WTC11 (cell line): Measurements from ENCODE around the gene FOXP1. TPM values are rescaled to one million over a fixed set of nuclear protein-coding genes. Genes with fewer than 3 reads are reported as not detected.

Source experiments
- ATAC-seq: fragments of 200-7000 bp; cut with Tn5 transposase; 2 replicates; pipeline ENCODE4 v1.10.0; 2021; ENCODE audit warnings: mild to moderate bottlenecking, moderate library complexity
- CTCF ChIA-PET: fragments of 300-600 bp; sonication (Branson Sonifier 250); formaldehyde crosslinking; loops from one replicate; lab custom pipeline; 2021; ENCODE audit warnings: antibody characterized with exemption; lab: Charles Lee
- POLR2A ChIA-PET: fragments of 350-600 bp; sonication (Branson Sonifier 250); formaldehyde crosslinking; loops from one replicate; lab custom pipeline; 2021; ENCODE audit warnings: antibody characterized with exemption; lab: Charles Lee
- DNase-seq: peaks from one replicate; pipeline ENCODE4 v3.0.0; 2021; ENCODE audit warnings: low spot score
- H3K27ac Mint-ChIP-seq: 2 replicates; pipeline ENCODE4 v1.8.0; 2021; ENCODE audit warnings: mixed read lengths
- H3K27me3 Mint-ChIP-seq: 2 replicates; pipeline ENCODE4 v1.8.0; 2021; ENCODE audit warnings: low read depth, mild to moderate bottlenecking, moderate library complexity, mixed read lengths
- H3K36me3 Mint-ChIP-seq: 2 replicates; pipeline ENCODE4 v1.8.0; 2021; ENCODE audit warnings: mixed read lengths
- H3K4me1 Mint-ChIP-seq: 2 replicates; pipeline ENCODE4 v1.8.0; 2022; ENCODE audit warnings: mixed read lengths
- H3K4me3 Mint-ChIP-seq: 2 replicates; pipeline ENCODE4 v1.8.0; 2021; ENCODE audit warnings: mild to moderate bottlenecking, moderate library complexity, mixed read lengths
- H3K9me3 Mint-ChIP-seq: 2 replicates; pipeline ENCODE4 v1.8.0; 2021; ENCODE audit warnings: mixed read lengths
- ATF1 ChIP-seq: sonication (generic); formaldehyde crosslinking; IDR thresholded peaks from 2 replicates; pipeline ENCODE4 v1.8.1; 2023; ENCODE audit warnings: mild to moderate bottlenecking, moderate library complexity, missing genetic modification reagents
- CBFB ChIP-seq: sonication (generic); formaldehyde crosslinking; IDR thresholded peaks from 2 replicates; pipeline ENCODE4 v1.8.1; 2022; ENCODE audit warnings: mild to moderate bottlenecking, low read depth, missing genetic modification reagents
- E2F5 ChIP-seq: sonication (generic); formaldehyde crosslinking; IDR thresholded peaks from 2 replicates; pipeline ENCODE4 v1.8.1; 2022; ENCODE audit warnings: mild to moderate bottlenecking, moderate library complexity, missing genetic modification reagents
- EMX1 ChIP-seq: fragments of 250-450 bp; sonication (Bioruptor Pico); IDR thresholded peaks from 2 replicates; pipeline ENCODE4 v1.8.0; 2021; ENCODE audit warnings: mild to moderate bottlenecking
- ERG ChIP-seq: fragments of 250-450 bp; sonication (Bioruptor Pico); IDR thresholded peaks from 2 replicates; pipeline ENCODE4 v1.8.0; 2021; ENCODE audit warnings: mild to moderate bottlenecking
- ETV6 ChIP-seq: sonication (generic); formaldehyde crosslinking; IDR thresholded peaks from 2 replicates; pipeline ENCODE4 v1.8.1; 2022; ENCODE audit warnings: mild to moderate bottlenecking, missing genetic modification reagents
- FOXK1 ChIP-seq: sonication (generic); formaldehyde crosslinking; IDR thresholded peaks from 2 replicates; pipeline ENCODE4 v1.8.0; 2022; ENCODE audit warnings: mild to moderate bottlenecking, moderate library complexity, missing genetic modification reagents
- FOXP1 ChIP-seq: sonication (generic); formaldehyde crosslinking; IDR thresholded peaks from 2 replicates; pipeline ENCODE4 v1.8.0; 2022; ENCODE audit warnings: missing genetic modification reagents, mild to moderate bottlenecking, moderate library complexity, borderline replicate concordance
- GTF2I ChIP-seq: fragments of 250-450 bp; sonication (Bioruptor Pico); conservative IDR thresholded peaks from 2 replicates; pipeline ENCODE4 v1.4.0; 2021; ENCODE audit warnings: mild to moderate bottlenecking
- HMGA2 ChIP-seq: fragments of 250-450 bp; sonication (Bioruptor Pico); IDR thresholded peaks from 2 replicates; pipeline ENCODE4 v1.4.0; 2021; ENCODE audit warnings: mild to moderate bottlenecking, moderate library complexity
- IRF2 ChIP-seq: sonication (generic); formaldehyde crosslinking; IDR thresholded peaks from 2 replicates; pipeline ENCODE4 v1.8.0; 2022; ENCODE audit warnings: low read depth, missing genetic modification reagents, borderline replicate concordance
- JAZF1 ChIP-seq: fragments of 250-450 bp; sonication (Bioruptor Pico); IDR thresholded peaks from 2 replicates; pipeline ENCODE4 v1.9.0; 2021; ENCODE audit warnings: moderate library complexity, mild to moderate bottlenecking, inconsistent platforms
- KAT7 ChIP-seq: sonication (generic); formaldehyde crosslinking; IDR thresholded peaks from 2 replicates; pipeline ENCODE4 v1.8.1; 2023; ENCODE audit warnings: missing genetic modification reagents, mild to moderate bottlenecking, borderline replicate concordance
- MLX ChIP-seq: sonication (generic); formaldehyde crosslinking; IDR thresholded peaks from 2 replicates; pipeline ENCODE4 v1.8.1; 2023; ENCODE audit warnings: mild to moderate bottlenecking, missing genetic modification reagents, moderate library complexity
- NFATC4 ChIP-seq: fragments of 250-450 bp; sonication (Bioruptor Pico); IDR thresholded peaks from 2 replicates; pipeline ENCODE4 v1.9.0; 2021; ENCODE audit warnings: mild to moderate bottlenecking
- NR1H2 ChIP-seq: sonication (generic); formaldehyde crosslinking; IDR thresholded peaks from 2 replicates; pipeline ENCODE4 v1.9.0; 2021; ENCODE audit warnings: mild to moderate bottlenecking, moderate library complexity, missing genetic modification reagents
- NR2C2 ChIP-seq: sonication (generic); formaldehyde crosslinking; IDR thresholded peaks from 2 replicates; pipeline ENCODE4 v1.8.0; 2022; ENCODE audit warnings: mild to moderate bottlenecking, missing genetic modification reagents
- SMAD4 ChIP-seq: sonication (generic); formaldehyde crosslinking; IDR thresholded peaks from 2 replicates; pipeline ENCODE4 v1.8.0; 2022; ENCODE audit warnings: mild to moderate bottlenecking, missing genetic modification reagents
- SP1 ChIP-seq: sonication (generic); formaldehyde crosslinking; conservative IDR thresholded peaks from 2 replicates; pipeline ENCODE4 v1.8.1; 2022; ENCODE audit warnings: missing genetic modification reagents
- ZNF138 ChIP-seq: sonication (generic); formaldehyde crosslinking; conservative IDR thresholded peaks from 2 replicates; pipeline ENCODE4 v1.8.1; 2022; ENCODE audit warnings: mild to moderate bottlenecking, moderate library complexity, missing genetic modification reagents
- ZNF232 ChIP-seq: sonication (generic); formaldehyde crosslinking; IDR thresholded peaks from 2 replicates; pipeline ENCODE4 v1.8.0; 2022; ENCODE audit warnings: mild to moderate bottlenecking, missing genetic modification reagents
- ZNF317 ChIP-seq: sonication (generic); formaldehyde crosslinking; IDR thresholded peaks from 2 replicates; pipeline ENCODE4 v1.8.1; 2023; ENCODE audit warnings: low read depth, mild to moderate bottlenecking, moderate library complexity, missing genetic modification reagents, borderline replicate concordance
- ZNF416 ChIP-seq: fragments of 250-450 bp; sonication (Bioruptor Pico); IDR thresholded peaks from 2 replicates; pipeline ENCODE4 v1.9.0; 2021; ENCODE audit warnings: mild to moderate bottlenecking, inconsistent platforms
- ZNF671 ChIP-seq: fragments of 250-450 bp; sonication (Bioruptor Pico); IDR thresholded peaks from 2 replicates; pipeline ENCODE4 v1.8.0; 2021; ENCODE audit warnings: mild to moderate bottlenecking
- total RNA-seq: library from RNA; stranded (reverse); gene quantifications from 3 replicates; pipeline ENCODE4 v1.2.3, GENCODE V29; 2021
- TF ChIP-seq, protein P1 (sequence below): sonication (generic); formaldehyde crosslinking; IDR thresholded peaks from 2 replicates; pipeline ENCODE4 v1.8.1; 2023; ENCODE audit warnings: mild to moderate bottlenecking, moderate library complexity, missing genetic modification reagents
- TF ChIP-seq, protein P2 (sequence below): fragments of 250-450 bp; sonication (Bioruptor Pico); IDR thresholded peaks from 2 replicates; pipeline ENCODE4 v1.9.0; 2021; ENCODE audit warnings: mild to moderate bottlenecking
- TF ChIP-seq, protein P3 (sequence below): sonication (generic); formaldehyde crosslinking; IDR thresholded peaks from 2 replicates; pipeline ENCODE4 v1.8.0; 2023; ENCODE audit warnings: missing genetic modification reagents

FOXP1 gene
- total RNA-seq, 1 experiment from 2014 or later, result 25.8 TPM

- ChIA-PET CTCF (no interaction called here), POLR2A (no interaction called here)
- Mint-ChIP-seq H3K36me3 (0 out of 2 replicates have a peak, but pooled peaks cover 2% of the 10 kb centered on the region), H3K9me3 (no peaks in the 10 kb centered on the region), H3K4me1 (peaks cover 27% of the 10 kb centered on the region), H3K27ac (peak overlapping the region; percentile 6; the same call in 1 of the 2 replicates), H3K4me3 (no peak overlapping the region), H3K27me3 (no peaks in the 10 kb centered on the region)
- ATAC-seq (no peak), DNase-seq (no peak)
- TF ChIP-seq SMAD4 (CRISPR knock-in tag) (no peak), ZNF671 (CRISPR knock-in tag) (no peak), NR1H2 (CRISPR knock-in tag) (no peak), IRF2 (CRISPR knock-in tag) (no peak), SP1 (CRISPR knock-in tag) (no peak), ETV6 (CRISPR knock-in tag) (no peak), ZNF317 (no peak), ZNF138 (no peak), HMGA2 (CRISPR knock-in tag) (no peak)
- TF ChIP-seq, protein P1, sequence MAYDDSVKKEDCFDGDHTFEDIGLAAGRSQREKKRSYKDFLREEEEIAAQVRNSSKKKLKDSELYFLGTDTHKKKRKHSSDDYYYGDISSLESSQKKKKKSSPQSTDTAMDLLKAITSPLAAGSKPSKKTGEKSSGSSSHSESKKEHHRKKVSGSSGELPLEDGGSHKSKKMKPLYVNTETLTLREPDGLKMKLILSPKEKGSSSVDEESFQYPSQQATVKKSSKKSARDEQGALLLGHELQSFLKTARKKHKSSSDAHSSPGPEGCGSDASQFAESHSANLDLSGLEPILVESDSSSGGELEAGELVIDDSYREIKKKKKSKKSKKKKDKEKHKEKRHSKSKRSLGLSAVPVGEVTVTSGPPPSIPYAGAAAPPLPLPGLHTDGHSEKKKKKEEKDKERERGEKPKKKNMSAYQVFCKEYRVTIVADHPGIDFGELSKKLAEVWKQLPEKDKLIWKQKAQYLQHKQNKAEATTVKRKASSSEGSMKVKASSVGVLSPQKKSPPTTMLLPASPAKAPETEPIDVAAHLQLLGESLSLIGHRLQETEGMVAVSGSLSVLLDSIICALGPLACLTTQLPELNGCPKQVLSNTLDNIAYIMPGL (CRISPR knock-in tag), result no peak
Observed at GRCh38 chr3:71109977-71110285, 473.6 kb downstream of the FOXP1 start.

DNA sequence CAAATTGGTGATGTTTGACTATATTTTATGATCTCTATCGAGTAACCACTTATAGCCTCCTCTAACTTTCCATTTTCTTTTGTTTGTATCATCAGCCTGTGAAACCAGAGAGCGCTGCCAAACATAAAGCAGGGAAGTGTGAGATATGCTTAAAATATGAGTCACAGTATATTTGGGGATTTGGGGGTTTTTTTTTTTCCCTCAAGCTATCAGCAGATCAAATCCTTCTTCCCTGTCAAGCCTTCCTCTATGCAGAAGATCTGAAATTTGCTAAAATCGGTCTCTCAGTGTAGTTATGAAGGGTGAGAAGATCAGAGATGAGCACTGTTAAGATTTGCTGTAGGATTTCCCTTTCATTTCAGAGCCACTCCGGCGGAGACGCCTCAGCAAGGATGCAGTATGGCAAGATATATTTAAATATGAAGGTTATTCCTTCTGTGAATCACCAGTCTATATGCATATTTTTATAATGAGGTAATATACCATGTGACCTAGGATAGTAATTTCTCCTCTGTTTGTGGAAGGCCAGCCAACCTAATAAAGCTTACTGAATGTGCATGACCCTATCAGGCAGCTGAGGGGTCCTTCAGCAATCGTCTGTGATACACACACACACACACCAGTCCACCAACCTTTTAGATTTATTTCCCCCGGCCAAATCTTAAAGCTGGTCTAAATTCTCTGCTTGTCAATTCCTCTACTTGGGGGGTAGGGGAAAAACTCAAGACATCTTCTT lies 474.1 kb downstream of the FOXP1 start:
- ATAC-seq (no peak), DNase-seq (no peak)
- no peak for TF ChIP-seq NR2C2 (CRISPR knock-in tag)
- TF ChIP-seq ZNF232, result no peak
- no peak for TF ChIP-seq MLX (CRISPR knock-in tag)
- no peak for TF ChIP-seq CBFB (CRISPR knock-in tag)
- no peak for TF ChIP-seq FOXK1 (CRISPR knock-in tag)
- 0 out of 2 replicates have a peak, but pooled peaks cover 2% of the 10 kb centered on the region for H3K36me3 Mint-ChIP-seq
- H3K9me3 Mint-ChIP-seq, result no peaks in the 10 kb centered on the region
- no peaks in the 10 kb centered on the region for H3K27me3 Mint-ChIP-seq
- H3K4me3 Mint-ChIP-seq, result no peak overlapping the region
- H3K4me1 Mint-ChIP-seq, result peaks cover 27% of the 10 kb centered on the region
- ChIA-PET POLR2A (no interaction called here), CTCF (no interaction called here)
- peak overlapping the region; percentile 6; the same call in 1 of the 2 replicates for H3K27ac Mint-ChIP-seq

DNA sequence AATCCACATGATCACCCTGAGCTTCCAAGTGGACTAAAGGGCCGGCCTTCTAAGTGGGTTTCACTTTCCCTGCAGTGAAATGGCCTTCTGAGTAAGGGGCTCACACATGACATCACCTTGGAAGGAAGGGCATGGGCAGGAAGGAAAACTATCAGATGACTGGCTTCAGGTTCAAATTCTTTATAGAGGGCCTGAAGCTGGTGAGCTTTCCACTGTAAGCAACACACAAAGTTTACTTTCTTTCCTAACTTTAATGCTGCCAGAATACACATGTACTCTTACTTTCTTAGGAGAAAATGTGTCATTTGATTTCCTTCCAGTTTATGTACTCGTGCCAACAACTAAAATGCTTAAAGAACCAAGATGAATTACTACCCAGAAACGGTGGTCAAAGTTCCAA lies 475.6 kb downstream of the FOXP1 start:
- Mint-ChIP-seq H3K27ac (no peak overlapping the region), H3K4me3 (no peak overlapping the region), H3K4me1 (peaks cover 22% of the 10 kb centered on the region), H3K27me3 (no peaks in the 10 kb centered on the region), H3K9me3 (no peaks in the 10 kb centered on the region), H3K36me3 (0 out of 2 replicates have a peak, but pooled peaks cover 2% of the 10 kb centered on the region)
- CTCF ChIA-PET, result no interaction called here
- DNase-seq (no peak), ATAC-seq (no peak)
- POLR2A ChIA-PET, result no interaction called here
- TF ChIP-seq, protein P2, sequence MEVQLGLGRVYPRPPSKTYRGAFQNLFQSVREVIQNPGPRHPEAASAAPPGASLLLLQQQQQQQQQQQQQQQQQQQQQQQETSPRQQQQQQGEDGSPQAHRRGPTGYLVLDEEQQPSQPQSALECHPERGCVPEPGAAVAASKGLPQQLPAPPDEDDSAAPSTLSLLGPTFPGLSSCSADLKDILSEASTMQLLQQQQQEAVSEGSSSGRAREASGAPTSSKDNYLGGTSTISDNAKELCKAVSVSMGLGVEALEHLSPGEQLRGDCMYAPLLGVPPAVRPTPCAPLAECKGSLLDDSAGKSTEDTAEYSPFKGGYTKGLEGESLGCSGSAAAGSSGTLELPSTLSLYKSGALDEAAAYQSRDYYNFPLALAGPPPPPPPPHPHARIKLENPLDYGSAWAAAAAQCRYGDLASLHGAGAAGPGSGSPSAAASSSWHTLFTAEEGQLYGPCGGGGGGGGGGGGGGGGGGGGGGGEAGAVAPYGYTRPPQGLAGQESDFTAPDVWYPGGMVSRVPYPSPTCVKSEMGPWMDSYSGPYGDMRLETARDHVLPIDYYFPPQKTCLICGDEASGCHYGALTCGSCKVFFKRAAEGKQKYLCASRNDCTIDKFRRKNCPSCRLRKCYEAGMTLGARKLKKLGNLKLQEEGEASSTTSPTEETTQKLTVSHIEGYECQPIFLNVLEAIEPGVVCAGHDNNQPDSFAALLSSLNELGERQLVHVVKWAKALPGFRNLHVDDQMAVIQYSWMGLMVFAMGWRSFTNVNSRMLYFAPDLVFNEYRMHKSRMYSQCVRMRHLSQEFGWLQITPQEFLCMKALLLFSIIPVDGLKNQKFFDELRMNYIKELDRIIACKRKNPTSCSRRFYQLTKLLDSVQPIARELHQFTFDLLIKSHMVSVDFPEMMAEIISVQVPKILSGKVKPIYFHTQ (CRISPR knock-in tag), result no peak
- no peak for TF ChIP-seq ERG (CRISPR knock-in tag)
- no peak for TF ChIP-seq FOXP1 (CRISPR knock-in tag)
- TF ChIP-seq JAZF1 (CRISPR knock-in tag), result no peak
- TF ChIP-seq, protein P3, sequence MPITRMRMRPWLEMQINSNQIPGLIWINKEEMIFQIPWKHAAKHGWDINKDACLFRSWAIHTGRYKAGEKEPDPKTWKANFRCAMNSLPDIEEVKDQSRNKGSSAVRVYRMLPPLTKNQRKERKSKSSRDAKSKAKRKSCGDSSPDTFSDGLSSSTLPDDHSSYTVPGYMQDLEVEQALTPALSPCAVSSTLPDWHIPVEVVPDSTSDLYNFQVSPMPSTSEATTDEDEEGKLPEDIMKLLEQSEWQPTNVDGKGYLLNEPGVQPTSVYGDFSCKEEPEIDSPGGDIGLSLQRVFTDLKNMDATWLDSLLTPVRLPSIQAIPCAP (CRISPR knock-in tag), result no peak
- no peak for TF ChIP-seq ZNF416
- no peak for TF ChIP-seq ZNF138
- TF ChIP-seq EMX1 (CRISPR knock-in tag), result no peak
- no peak for TF ChIP-seq NFATC4 (CRISPR knock-in tag)
- no peak for TF ChIP-seq KAT7 (CRISPR knock-in tag)
- TF ChIP-seq FOXK1 (CRISPR knock-in tag), result no peak
- no peak for TF ChIP-seq ATF1
- TF ChIP-seq GTF2I (CRISPR knock-in tag), result no peak
- no peak for TF ChIP-seq E2F5
- TF ChIP-seq HMGA2 (CRISPR knock-in tag), result no peak
- no peak for TF ChIP-seq NR2C2 (CRISPR knock-in tag)
